Activated CD4-positive, alpha-beta T cell treated with anti-CD3 and anti-CD28 coated beads for 1 hour (primary cell): ENCODE results near the gene BHLHA9.
"Not testable (repeated sequence)": the region's sequence is repeated elsewhere in the genome, so short reads cannot be mapped to it uniquely, and the experiment has no call there.

ENCODE experiments used
- DNase-seq: peaks from one replicate; pipeline ENCODE4 v3.0.0-alpha.2; 2020

The BHLHA9 gene

DNA sequence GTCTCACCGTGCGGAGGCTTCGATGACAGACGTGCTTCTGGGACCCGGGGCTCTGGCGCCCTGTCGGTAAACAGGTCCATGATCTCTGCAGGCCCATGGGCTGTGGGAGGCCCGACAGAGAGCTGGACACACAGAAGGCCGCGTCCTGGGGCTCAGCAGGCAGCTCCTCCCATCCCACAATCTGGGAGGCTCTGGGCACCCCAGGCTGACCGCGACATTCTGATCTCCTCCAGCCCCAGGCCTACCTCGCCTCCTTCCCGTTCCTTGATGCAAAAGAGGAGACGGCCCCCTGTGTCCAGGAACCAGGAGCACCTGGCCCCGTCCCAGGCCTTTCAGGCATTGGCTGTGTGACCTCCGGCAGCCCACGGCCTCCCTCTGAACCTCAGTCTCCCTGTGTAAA, 32.5 kb downstream of the BHLHA9 start:
- DNase-seq = no peak

DNA sequence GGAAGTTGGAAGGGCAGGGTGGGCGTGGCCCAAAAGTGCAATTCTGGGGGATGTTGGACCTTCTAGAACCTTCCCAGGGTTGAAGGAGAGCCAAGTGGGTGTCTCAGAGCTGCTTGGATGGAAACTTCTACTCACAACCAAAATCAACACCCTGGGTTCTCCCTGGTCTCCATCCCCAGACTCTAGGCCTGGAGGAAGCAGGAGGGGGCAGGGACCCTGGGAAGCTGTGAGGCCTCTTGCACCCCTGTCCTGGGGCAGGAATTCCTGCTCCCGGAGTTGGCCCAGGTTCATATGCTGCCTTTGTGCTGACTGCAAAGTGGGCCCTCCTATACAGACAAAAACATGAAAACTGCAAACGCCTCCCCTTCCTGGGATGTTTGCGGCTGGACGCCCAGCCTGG, 34.3 kb downstream of the BHLHA9 start:
- DNase-seq = no peak

DNA sequence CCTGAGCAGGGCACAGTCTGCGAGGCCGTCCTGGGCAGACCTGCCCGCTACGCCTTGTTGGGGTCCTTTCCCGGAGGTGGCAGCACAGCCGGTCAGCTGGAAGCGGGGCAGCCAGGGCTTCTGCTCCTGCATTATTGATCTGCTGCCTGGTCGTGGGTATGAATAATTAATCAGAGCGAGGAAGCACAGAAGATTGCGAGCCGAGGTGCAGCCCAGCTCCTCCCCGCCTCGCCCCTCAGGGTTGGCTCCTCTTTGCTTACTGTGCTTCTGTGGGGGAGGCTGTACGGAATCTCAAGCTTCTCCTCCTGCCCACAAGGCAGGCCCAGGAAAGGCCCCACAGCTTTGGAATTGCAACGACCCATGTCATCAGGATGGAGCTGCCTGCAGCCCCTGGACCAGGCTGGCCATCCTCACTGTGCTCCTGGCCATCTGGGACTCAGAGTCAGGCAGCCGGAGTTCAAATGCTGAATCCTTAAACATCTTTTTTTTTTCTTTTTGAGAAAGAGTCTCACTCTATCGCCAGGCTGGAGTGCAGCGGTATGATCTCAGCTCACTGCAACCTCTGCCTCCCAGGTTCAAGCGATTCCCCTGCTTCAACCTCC, 34.8 kb downstream of the BHLHA9 start:
- DNase-seq = no peak

DNA sequence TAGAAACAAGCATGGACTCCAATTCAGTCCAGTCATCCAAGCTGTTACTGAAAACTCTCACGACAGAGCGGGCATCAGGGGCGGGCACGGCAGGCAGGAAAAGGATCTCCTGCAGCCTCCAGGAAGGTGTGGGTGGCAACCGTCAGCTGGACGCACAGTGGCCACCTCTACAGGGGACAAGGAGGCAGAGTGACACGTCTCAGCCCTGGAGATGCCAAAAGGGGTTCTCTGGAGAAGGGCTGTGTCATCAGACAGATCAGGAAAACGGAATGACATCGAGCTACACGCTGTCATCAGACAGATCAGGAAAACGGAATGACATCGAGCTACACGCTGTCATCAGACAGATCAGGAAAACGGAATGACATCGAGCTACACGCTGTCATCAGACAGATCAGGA, 37.6 kb downstream of the BHLHA9 start:
- not testable (repeated sequence) for DNase-seq

DNA sequence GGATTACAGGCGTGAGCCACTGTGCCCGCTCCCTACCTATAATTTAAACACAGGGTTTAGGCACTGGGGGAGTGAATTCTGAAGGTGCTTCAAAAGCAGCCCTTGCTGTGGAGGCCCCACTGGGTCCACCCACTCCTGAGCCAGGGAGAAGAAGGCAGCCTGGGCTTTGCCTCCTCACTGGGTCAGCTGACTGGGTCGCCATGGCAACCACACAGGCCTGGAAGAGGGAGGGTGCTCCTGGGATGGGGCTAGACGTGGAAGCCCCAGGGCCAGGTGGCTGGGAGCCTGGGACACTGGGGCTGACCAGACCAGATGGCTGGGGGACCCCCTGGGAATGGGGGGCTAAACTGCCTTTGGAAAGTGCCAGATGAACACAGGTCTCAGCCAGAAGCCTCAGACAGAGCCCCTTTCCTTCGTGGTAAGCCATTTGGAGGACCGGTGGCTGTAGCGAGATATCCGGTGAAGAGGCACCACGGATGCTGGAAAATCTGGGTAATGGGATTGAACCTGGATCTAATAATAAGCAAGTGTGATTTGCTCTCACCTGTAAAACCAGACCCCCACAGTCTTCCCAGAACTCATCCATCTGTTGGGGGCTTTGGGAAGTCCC, 42.1 kb downstream of the BHLHA9 start:
- no peak for DNase-seq

DNA sequence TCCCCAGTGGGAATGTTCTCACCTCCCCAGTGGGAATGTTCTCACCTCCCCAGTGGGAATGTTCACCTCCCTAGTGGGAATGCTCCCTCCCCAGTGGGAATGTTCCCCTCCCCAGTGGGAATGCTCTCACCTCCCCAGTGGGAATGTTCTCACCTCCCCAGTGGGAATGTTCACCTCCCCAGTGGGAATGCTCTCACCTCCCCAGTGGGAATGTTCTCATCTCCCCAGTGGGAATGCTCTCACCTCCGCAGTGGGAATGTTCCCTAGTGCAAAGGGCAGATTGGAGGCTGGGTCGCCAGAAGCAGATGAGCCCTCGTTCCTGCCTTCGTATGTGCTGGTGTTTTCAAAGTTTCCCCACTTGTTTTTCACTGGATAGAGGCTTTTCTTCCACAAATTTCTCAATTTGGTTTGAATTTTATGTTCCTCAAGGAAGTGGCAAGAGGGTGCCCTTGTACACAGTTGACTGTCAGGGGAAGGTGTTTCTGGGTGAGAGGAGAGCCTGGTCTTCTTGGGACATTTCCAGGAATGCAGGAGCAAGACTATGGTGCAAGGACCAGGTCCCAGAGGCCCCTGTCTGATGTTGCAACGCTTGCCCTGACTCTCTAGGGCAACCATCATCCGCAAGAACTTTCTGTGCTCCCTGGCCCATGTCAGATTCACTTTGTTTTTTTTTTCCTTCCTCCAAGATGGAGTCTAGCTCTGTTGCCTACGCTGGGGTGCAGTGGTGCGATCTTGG, 43.2 kb downstream of the BHLHA9 start:
- DNase-seq = no peak

DNA sequence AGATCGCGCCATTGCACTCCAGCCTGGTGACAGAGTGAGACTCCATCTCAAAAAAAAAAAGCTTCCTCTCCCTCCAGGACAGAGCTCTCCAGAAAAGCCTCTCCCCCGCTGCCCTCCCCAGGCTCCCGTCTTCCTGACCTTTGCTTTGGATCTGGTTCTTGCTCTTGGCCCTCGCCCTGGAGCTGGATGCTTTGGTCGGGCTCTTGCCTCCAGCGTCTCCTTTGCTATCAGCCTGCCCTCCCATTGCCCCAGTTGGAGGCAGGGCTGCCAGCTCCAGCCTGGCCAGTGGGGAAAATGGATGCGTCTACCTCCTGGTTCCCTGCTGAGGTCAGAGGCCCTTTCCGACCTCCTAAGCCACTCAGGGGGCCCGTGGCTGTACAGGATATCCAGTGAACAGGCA, 45.2 kb downstream of the BHLHA9 start:
- no peak for DNase-seq

DNA sequence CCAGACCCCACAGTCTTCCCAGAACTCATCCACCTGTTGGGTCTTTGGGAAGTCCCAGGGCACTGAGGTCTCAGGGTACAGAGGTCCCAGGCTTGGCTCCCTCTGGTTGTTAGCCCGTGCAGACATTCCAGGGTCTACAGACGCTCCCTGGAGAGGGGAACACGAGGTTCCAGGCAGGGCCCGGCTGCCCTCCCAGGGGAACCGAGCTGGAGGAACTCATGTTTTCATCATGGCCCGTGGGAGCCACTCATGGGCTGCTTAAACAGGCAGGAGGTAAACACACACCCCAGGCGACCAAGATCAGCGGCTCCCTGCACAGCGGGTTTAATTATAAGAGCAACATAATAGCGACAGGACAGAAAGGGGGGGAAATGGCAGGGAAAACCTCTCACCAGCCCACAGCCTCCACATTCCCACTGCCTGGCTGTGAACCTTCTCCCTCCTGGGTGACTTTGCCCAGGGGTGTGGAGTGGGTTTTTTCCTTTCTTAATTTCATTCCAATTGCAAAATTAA, 45.7 kb downstream of the BHLHA9 start:
- no peak for DNase-seq
